Upper lobe of right lung (tissue), 1 donor: ENCODE results near the gene PTH2R. TPM values are rescaled to one million over a fixed set of nuclear protein-coding genes. Genes with fewer than 3 reads are reported as not detected.

Experiments used
- ATAC-seq: fragments of 200-7000 bp; cut with Tn5 transposase; one replicate; pipeline ENCODE4 v1.9.1; 2020; ENCODE audit warnings: mild to moderate bottlenecking, moderate library complexity
- DNase-seq: peaks from one replicate; pipeline ENCODE4 v3.0.0-alpha.2; 2020
- H3K27ac ChIP-seq: fragments of 200-600 bp; one replicate; pipeline ENCODE4 v1.8.0; 2022
- H3K27me3 ChIP-seq: fragments of 200-600 bp; one replicate; pipeline ENCODE4 v1.8.0; 2022; ENCODE audit warnings: mild to moderate bottlenecking
- H3K36me3 ChIP-seq: fragments of 200-600 bp; one replicate; pipeline ENCODE4 v1.8.0; 2022
- H3K4me1 ChIP-seq: fragments of 200-600 bp; one replicate; pipeline ENCODE4 v1.8.0; 2022
- H3K4me3 ChIP-seq: fragments of 200-600 bp; one replicate; pipeline ENCODE4 v1.8.0; 2022; ENCODE audit warnings: mild to moderate bottlenecking
- H3K9me3 ChIP-seq: fragments of 200-600 bp; one replicate; pipeline ENCODE4 v1.8.0; 2022
- CTCF ChIP-seq: fragments of 200-600 bp; IDR thresholded peaks from one replicate; pipeline ENCODE4 v1.8.0; 2022; ENCODE audit warnings: antibody characterized with exemption
- intact Hi-C: fragments of 100-400 bp; cut with DNase I; formaldehyde crosslinking; loops from one replicate; pipeline ENCODE4 v1.11.0; 2022
- total RNA-seq: library from RNA; stranded (reverse); fragmentation: NEBNext Ultra II Directional; extraction: Animal tissue kit (Norgen Biotek cat#: 25700); gene quantifications from one replicate; pipeline ENCODE4 v1.2.1, GENCODE V29; 2021
- donor health status: DM: no; HTN: yes; CAD: no; lungs with severe emphysema.

Gene PTH2R
- total RNA-seq, 1 donor from 2014 or later: not detected

GRCh38 chr2:208407667-208408066 is 1.1 kb downstream of the PTH2R start:
- Histone ChIP-seq H3K27ac (no peak overlapping the region), H3K36me3 (no peaks in the 10 kb centered on the region), H3K9me3 (no peaks in the 10 kb centered on the region), H3K4me1 (no peaks in the 10 kb centered on the region), H3K4me3 (no peak overlapping the region), H3K27me3 (peaks cover 44% of the 10 kb centered on the region)
- intact Hi-C loops: no loop called here
- ATAC-seq (no peak), DNase-seq (no peak)
- peak; percentile 7 for TF ChIP-seq CTCF

- DNase-seq (no peak), ATAC-seq (no peak)
- Histone ChIP-seq H3K9me3 (no peaks in the 10 kb centered on the region), H3K4me1 (no peaks in the 10 kb centered on the region), H3K27ac (no peak overlapping the region), H3K4me3 (no peak overlapping the region), H3K27me3 (peaks cover 9% of the 10 kb centered on the region), H3K36me3 (no peaks in the 10 kb centered on the region)
- no peak for TF ChIP-seq CTCF
- intact Hi-C loops: no loop called here
Observed at GRCh38 chr2:208413931-208414330, 7.3 kb downstream of the PTH2R start.

- H3K27me3 ChIP-seq: peaks cover 6% of the 10 kb centered on the region
- no peak overlapping the region for H3K27ac ChIP-seq
- ATAC-seq (no peak), DNase-seq (no peak)
- H3K4me3 ChIP-seq: no peak overlapping the region
- no peaks in the 10 kb centered on the region for H3K36me3 ChIP-seq
- H3K9me3 ChIP-seq: no peaks in the 10 kb centered on the region
- H3K4me1 ChIP-seq: no peaks in the 10 kb centered on the region
- intact Hi-C loops: no loop called here
- TF ChIP-seq CTCF: no peak
Observed at GRCh38 chr2:208415255-208415654, 8.7 kb downstream of the PTH2R start.

DNA sequence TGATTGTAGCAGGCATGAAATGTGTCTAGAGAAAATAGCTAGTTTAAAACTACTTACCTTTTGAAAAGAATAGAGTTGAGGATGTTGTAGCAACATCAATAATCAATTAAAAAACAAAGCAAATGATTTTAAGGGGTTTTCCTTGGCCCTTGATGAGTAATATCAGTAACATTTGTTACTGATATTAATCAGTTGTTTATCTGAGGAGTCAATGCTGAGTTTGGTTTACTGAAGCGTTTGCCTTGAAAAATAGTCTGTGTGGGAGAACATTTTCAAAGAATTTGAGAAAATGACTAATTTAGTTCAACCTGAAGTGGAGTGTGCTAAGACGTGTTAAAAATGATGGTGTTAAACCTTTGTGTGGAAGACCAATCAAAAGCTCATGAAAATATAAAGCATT is 9.3 kb downstream of the PTH2R start:
- Histone ChIP-seq H3K27ac (no peak overlapping the region), H3K4me1 (no peaks in the 10 kb centered on the region), H3K36me3 (no peaks in the 10 kb centered on the region), H3K4me3 (no peak overlapping the region), H3K9me3 (no peaks in the 10 kb centered on the region), H3K27me3 (peaks cover 3% of the 10 kb centered on the region)
- TF ChIP-seq CTCF: no peak
- DNase-seq: no peak
- intact Hi-C loops: no loop called here
- no peak for ATAC-seq

DNA sequence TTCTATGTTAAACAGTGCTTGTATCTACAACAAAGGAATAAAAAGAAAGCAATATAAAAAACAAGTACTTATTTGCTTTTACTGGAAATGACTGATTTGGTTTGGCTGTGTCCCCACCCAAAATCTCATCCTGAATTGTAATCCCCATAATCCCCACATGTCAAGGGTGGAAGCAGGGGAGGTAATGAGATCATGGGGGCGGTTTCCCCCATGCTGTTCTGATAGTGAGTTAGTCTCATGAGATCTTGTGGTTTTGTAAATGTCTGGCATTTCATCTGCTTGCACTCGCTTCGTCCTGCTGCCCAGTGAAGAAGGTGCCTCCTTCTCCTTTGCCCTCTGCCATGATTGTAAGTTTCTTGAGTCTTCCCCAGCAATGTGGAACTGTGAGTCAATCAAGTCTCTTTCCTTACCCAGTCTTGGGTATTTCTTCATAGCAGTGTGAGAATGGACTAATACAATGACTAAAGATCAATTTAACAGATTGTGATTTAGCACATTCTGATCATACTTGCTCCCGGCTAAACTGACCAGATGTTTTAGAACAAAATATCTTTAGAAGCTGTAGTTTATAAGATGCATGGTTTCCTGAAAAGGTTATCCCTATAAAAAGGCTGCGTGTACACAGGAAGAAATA is 19.9 kb downstream of the PTH2R start:
- Histone ChIP-seq H3K9me3 (no peaks in the 10 kb centered on the region), H3K36me3 (no peaks in the 10 kb centered on the region), H3K27ac (no peak overlapping the region), H3K27me3 (no peaks in the 10 kb centered on the region), H3K4me3 (no peak overlapping the region), H3K4me1 (no peaks in the 10 kb centered on the region)
- ATAC-seq (no peak), DNase-seq (no peak)
- intact Hi-C loops: no loop called here
- no peak for TF ChIP-seq CTCF

DNA sequence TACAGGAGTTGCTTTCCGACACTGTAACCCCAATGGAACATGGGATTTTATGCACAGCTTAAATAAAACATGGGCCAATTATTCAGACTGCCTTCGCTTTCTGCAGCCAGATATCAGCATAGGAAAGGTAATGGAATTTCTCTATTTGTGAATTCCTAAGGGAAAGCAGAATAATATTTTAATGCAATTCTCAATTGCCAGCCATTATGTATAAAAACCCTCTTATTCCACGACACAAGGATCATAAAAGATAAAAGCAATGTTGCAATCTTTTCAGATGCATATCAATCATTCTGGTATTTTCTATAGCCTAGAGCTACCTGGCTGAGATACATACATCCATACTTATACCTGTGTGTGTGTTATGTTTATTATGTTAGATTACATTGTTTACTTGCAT is 31.2 kb downstream of the PTH2R start:
- Histone ChIP-seq H3K27me3 (no peaks in the 10 kb centered on the region), H3K36me3 (no peaks in the 10 kb centered on the region), H3K4me3 (no peak overlapping the region), H3K27ac (no peak overlapping the region), H3K4me1 (no peaks in the 10 kb centered on the region), H3K9me3 (no peaks in the 10 kb centered on the region)
- DNase-seq (no peak), ATAC-seq (no peak)
- intact Hi-C loops: no loop called here
- TF ChIP-seq CTCF: no peak
